Activated naive CD8-positive, alpha-beta T cell treated with anti-CD3 and anti-CD28 coated beads, Interleukin-2, amount 10 ng/mL, durations not matched to agents 7 days and 5 days (primary cell): ENCODE results near the gene AMD1. TPM values are rescaled to one million over a fixed set of nuclear protein-coding genes. Genes with fewer than 3 reads are reported as not detected.
A peak's percentile ranks its signal among the peaks of the same experiment; 100 is the strongest.
"Not testable (repeated sequence)": the region's sequence is repeated elsewhere in the genome, so short reads cannot be mapped to it uniquely, and the experiment has no call there.

Experiments
- ATAC-seq: fragments of 150-1000 bp; cut with Tn5 transposase; one replicate; pipeline ENCODE4 v1.10.0; 2021; ENCODE audit warnings: low read depth, moderate library complexity
- POLR2A ChIA-PET: fragments of 350-600 bp; sonication (Branson Sonifier 250); formaldehyde crosslinking; loops from one replicate; lab custom pipeline; 2021; ENCODE audit warnings: antibody characterized with exemption; lab: Charles Lee
- DNase-seq: peaks from one replicate; pipeline ENCODE4 v3.0.0; 2021
- H3K27ac Mint-ChIP-seq: one replicate; pipeline ENCODE4 v1.8.0; 2022; ENCODE audit warnings: mild to moderate bottlenecking, mixed read lengths
- H3K27me3 Mint-ChIP-seq: one replicate; pipeline ENCODE4 v1.8.0; 2022; ENCODE audit warnings: mild to moderate bottlenecking, moderate library complexity, mixed read lengths
- H3K36me3 Mint-ChIP-seq: one replicate; pipeline ENCODE4 v1.8.0; 2021; ENCODE audit warnings: mild to moderate bottlenecking, mixed read lengths
- H3K4me1 Mint-ChIP-seq: one replicate; pipeline ENCODE4 v1.8.0; 2021; ENCODE audit warnings: mixed read lengths
- H3K4me3 Mint-ChIP-seq: one replicate; pipeline ENCODE4 v1.8.0; 2022; ENCODE audit warnings: mild to moderate bottlenecking, moderate library complexity, mixed read lengths
- H3K9me3 Mint-ChIP-seq: one replicate; pipeline ENCODE4 v1.8.0; 2021; ENCODE audit warnings: mixed read lengths
- total RNA-seq, 2 experiments: library from RNA; stranded (reverse); gene quantifications; one replicate each; pipeline ENCODE4 v1.2.3, GENCODE V29; 2021

The AMD1 gene
- total RNA-seq, 2 experiments from 2014 or later = 60.0 to 61.2 TPM

DNA sequence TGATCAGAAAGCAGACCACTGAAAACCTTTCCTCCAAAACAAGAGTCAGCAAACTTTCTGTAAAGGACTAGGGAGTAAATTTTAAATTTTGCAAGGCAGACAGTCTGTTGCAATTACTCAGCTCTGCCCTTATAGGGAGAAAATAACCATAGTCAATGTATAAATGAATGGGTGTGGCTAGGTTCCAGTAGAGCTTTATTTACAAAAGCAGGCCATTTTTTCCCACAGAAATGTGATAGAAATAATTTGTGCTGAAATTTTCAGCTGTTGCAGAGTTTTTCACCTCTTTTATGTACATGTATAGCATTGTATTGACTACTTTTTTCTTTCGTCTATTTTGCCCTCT, 7.7 kb downstream of the AMD1 start:
- Mint-ChIP-seq H3K9me3 (no peaks in the 10 kb centered on the region), H3K4me3 (peak overlapping the region; percentile 29), H3K36me3 (peaks cover 16% of the 10 kb centered on the region), H3K27ac (peak overlapping the region; percentile 52), H3K27me3 (no peaks in the 10 kb centered on the region), H3K4me1 (peaks cover 57% of the 10 kb centered on the region)
- DNase-seq = no peak
- no peak for ATAC-seq
- POLR2A ChIA-PET = interaction anchor here (1.1 to 1.4 kb wide), 2 partner anchors 8 to 67 kb away, joined by 3 to 6 read pairs; partner anchors contain the start of genes AMD1 and CDK19

DNA sequence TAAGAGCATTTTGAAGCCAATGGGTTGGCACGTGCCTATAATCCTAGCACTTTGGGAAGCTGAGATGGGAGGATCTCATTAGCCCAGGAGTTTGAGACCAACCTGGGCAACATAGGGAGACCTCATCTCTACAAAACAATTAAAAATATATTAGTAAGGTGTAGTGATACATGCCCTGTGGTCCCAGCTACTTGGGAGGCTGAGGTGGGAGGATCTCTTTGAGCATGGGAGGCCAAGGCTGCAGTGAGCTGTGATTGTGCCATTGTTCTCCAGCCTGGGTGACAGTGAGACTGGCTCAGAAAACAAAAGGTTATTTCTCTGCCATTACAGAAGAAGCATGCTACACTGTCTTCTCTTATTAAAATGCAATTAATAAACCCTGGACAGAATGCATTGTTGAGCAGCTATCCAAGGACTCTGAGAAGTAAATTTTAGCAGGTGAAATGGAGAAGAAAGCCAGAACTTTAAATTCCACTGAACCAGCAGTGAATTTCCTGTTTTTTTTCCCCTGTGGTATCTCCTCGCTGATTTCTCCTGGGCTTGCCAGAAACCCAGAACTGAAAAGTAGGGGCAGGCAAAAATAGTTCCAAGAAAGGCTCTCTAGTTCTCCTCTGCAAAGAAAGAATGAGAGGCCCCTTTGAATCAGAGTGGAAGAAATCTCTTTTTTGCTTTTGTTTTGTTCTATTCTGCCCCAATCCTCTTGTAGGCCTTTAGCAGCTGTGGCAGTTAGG, 8.4 kb downstream of the AMD1 start:
- Mint-ChIP-seq H3K4me3 (peak overlapping the region; percentile 10), H3K9me3 (no peaks in the 10 kb centered on the region), H3K36me3 (peaks cover 18% of the 10 kb centered on the region), H3K27ac (no peak overlapping the region), H3K4me1 (peaks cover 51% of the 10 kb centered on the region), H3K27me3 (no peaks in the 10 kb centered on the region)
- DNase-seq = no peak
- POLR2A ChIA-PET = interaction anchor here (1.1 to 1.4 kb wide), 2 partner anchors 9 to 68 kb away, joined by 3 to 6 read pairs; partner anchors contain the start of genes AMD1 and CDK19
- ATAC-seq = no peak

DNA sequence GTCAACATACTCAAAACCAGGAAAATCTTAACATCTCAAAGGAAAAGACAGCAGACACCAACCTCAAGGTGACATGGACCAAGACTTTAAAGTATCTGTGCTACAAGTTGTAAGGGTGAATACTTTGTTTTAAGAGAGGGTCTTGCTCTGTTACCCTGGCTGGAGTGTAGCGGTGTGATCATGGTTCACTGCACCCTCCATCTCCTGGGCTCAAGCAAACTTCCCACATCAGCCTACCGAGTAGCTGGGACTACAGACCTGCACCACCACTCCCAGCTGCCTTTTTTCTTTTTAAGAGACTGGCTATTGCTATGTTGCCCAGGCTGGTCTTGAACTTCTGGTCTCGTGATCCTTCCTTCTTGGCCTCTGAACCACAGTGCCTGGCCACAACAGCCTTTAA, 9.7 kb downstream of the AMD1 start:
- no peak for ATAC-seq
- DNase-seq = no peak
- H3K9me3 Mint-ChIP-seq = no peaks in the 10 kb centered on the region
- no peak overlapping the region for H3K27ac Mint-ChIP-seq
- H3K36me3 Mint-ChIP-seq = peaks cover 22% of the 10 kb centered on the region
- POLR2A ChIA-PET = no interaction called here
- H3K4me1 Mint-ChIP-seq = peaks cover 47% of the 10 kb centered on the region
- H3K27me3 Mint-ChIP-seq = no peaks in the 10 kb centered on the region
- H3K4me3 Mint-ChIP-seq = no peak overlapping the region

DNA sequence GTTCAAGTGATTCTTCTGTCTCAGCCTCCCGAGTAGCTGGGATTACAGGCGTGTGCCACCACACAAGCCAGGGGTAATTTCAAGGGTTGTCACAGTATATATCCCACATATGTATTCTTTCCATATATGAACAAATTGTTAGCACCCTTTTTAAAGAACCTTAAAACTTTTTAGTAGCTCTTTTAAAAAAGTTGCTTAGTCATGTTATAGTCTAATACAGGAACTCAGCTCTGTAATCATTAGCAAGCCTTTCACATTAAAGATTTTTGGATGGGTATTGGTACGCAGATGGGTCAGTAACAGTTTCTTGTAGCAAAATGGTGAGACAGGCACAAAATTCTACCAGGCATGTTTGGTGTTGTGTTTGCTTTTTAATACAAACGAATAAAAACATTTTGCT, 10.9 kb downstream of the AMD1 start:
- no peak overlapping the region for H3K4me3 Mint-ChIP-seq

DNA sequence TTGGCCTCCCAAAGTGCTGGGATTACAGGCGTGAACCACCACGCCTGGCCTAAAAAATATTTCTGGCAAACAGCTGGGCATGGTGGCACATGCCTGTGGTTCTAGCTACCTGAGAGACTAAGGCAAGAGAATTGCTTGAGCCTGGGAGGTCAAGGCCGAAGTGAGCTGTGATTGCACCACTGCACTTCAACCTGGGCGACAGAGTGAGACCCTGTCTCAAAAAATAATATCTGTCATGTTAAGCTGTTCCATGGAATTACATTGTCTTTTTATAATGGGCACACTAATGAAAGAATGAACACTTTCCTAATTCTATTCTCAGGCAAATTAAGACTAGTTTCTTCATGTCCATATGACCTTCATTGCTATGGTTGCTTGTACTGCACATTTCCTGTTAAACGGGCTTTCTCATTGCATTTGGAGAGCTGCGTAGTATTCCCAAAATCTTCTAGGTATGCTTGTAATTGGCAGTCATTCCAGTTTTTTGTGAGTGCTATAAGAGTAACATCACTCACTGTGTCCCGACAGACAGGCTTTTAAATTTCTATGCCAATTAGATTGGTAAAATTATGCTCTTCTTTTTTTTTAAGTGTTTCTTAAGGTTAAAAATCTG, 12.1 kb downstream of the AMD1 start:
- POLR2A ChIA-PET = interaction anchor here (0.6 to 3.5 kb wide), 3 partner anchors 12 to 71 kb away, joined by 3 to 23 read pairs (median 3); partner anchors contain the start of genes AMD1 and CDK19
- no peak for ATAC-seq
- H3K4me3 Mint-ChIP-seq = no peak overlapping the region
- H3K36me3 Mint-ChIP-seq = peaks cover 22% of the 10 kb centered on the region
- peaks cover 36% of the 10 kb centered on the region for H3K4me1 Mint-ChIP-seq
- no peak for DNase-seq
- H3K27me3 Mint-ChIP-seq = no peaks in the 10 kb centered on the region
- H3K9me3 Mint-ChIP-seq = no peaks in the 10 kb centered on the region
- no peak overlapping the region for H3K27ac Mint-ChIP-seq

More for the DNA sequence above, 10.9 kb downstream of the AMD1 start:
- Mint-ChIP-seq H3K4me1 (peaks cover 40% of the 10 kb centered on the region), H3K9me3 (no peaks in the 10 kb centered on the region), H3K27ac (no peak overlapping the region), H3K27me3 (no peaks in the 10 kb centered on the region), H3K36me3 (peaks cover 21% of the 10 kb centered on the region)
- ATAC-seq = no peak
- no peak for DNase-seq
- POLR2A ChIA-PET = interaction anchor here (3.5 kb wide), 1 partner anchor 11 kb away, joined by 23 read pairs; the partner anchor contains the start of gene AMD1

DNA sequence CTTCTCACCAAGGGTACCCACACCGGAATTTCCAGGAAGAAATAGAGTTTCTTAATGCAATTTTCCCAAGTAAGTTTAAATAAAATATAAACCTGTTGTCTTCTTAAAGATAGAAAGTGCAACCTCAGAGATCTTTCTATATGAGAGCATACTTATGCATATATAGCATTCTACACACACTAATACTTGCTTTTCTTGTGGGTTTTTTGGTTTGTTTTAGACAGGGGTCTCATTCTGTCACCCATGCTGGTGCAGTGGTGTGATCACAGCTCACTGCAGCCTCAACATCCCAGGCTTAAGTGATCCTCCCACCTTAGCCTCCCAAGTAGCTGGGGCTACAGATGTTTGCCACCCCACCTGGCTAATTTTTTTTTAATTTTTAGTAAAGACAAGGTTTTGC, 15.7 kb downstream of the AMD1 start:
- H3K36me3 Mint-ChIP-seq = peaks cover 37% of the 10 kb centered on the region
- POLR2A ChIA-PET = interaction anchor here (1.1 to 1.2 kb wide), 2 partner anchors 14 to 75 kb away, joined by 3 to 4 read pairs; partner anchors contain the start of gene CDK19
- H3K4me3 Mint-ChIP-seq = no peak overlapping the region
- DNase-seq (no peak), ATAC-seq (no peak)
- peaks cover 17% of the 10 kb centered on the region for H3K4me1 Mint-ChIP-seq
- no peaks in the 10 kb centered on the region for H3K9me3 Mint-ChIP-seq
- H3K27ac Mint-ChIP-seq = no peak overlapping the region
- H3K27me3 Mint-ChIP-seq = no peaks in the 10 kb centered on the region

DNA sequence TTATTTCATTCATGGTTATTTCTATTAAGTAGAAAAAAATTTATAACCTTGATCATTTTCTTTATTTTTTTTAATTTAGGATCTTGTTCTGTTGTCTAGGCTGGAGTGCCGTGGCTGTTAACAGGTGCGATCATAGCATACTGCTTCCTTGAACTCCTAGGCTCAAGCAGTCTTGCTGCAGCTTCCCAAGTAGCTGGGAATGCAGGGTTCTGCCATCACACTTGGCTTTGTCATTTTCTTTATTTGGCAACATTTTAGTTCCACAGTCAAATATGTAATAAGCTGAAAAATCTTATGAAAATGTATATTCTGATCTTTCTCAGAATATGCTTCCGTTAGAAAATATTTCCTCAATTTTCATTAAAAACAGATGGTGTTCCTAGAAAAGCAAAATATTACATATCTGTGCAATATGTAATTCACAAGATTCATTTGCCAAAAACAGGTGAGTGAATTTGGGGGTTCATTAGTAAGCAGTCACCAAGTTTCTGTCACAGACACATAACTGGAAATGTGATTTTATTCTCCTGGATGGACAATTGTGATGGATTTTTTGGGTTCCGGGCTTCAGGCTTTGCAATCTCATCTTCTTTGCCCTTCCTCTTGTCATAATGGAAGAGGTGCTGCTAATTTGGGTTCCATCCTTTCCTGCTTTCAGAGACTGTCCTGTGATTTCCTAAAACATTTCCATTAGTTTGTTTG, 21.5 kb downstream of the AMD1 start:
- H3K4me3 Mint-ChIP-seq = no peak overlapping the region
- no peaks in the 10 kb centered on the region for H3K9me3 Mint-ChIP-seq
- H3K27me3 Mint-ChIP-seq = no peaks in the 10 kb centered on the region
- no peak for ATAC-seq
- no peak for DNase-seq
- peaks cover 53% of the 10 kb centered on the region for H3K36me3 Mint-ChIP-seq
- POLR2A ChIA-PET = no interaction called here
- no peak overlapping the region for H3K27ac Mint-ChIP-seq
- peaks cover 2% of the 10 kb centered on the region for H3K4me1 Mint-ChIP-seq

DNA sequence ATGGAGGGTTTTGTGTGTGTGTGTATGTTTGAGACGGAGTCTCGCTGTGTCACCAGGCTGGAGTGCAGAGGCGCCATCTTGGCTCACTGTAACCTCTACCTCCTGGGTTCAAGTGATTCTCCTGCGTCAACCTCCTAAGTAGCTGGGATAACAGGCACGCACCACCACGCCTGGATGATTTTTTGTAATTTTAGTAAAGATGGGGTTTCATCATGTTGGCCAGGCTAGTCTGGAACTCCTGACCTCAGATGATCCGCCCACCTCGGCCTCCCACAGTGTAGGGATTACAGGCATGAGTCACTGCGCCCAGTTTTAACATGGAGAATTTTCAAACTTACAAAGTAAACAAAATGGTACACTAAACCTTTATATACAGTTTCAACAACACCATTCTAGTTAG, 22.8 kb downstream of the AMD1 start:
- no peak for DNase-seq
- peaks cover 47% of the 10 kb centered on the region for H3K36me3 Mint-ChIP-seq
- H3K4me1 Mint-ChIP-seq = peaks cover 2% of the 10 kb centered on the region
- POLR2A ChIA-PET = interaction anchor here (1.2 kb wide), 1 partner anchor 19 kb away, joined by 3 read pairs; no protein-coding TSS in a partner anchor
- no peak for ATAC-seq
- peaks cover 2% of the 10 kb centered on the region for H3K9me3 Mint-ChIP-seq
- H3K27me3 Mint-ChIP-seq = no peaks in the 10 kb centered on the region
- no peak overlapping the region for H3K27ac Mint-ChIP-seq
- H3K4me3 Mint-ChIP-seq = no peak overlapping the region

DNA sequence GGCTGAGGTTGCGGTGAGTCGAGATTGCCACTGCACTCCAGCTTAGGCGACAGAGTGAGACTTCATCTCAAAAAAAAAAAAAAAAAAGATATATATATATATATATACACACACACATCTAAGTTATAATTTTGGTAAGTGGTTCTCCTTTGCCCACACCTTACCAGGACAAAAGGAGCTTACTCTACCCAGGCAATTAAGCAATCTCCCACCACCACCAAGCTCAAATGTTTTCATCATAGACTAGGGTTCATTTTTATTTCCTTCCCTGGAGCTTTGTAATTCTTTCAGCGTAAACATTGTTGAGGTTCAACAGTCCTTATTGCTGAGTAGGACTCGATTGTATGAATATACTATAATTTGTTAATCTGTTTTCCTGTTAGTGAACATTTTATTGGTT, 23.5 kb downstream of the AMD1 start:
- no peak overlapping the region for H3K4me3 Mint-ChIP-seq
- POLR2A ChIA-PET = interaction anchor here (0.7 to 1.3 kb wide), 3 partner anchors 20 to 207 kb away, joined by 3 to 5 read pairs (median 3); partner anchors contain the start of gene AMD1

DNA sequence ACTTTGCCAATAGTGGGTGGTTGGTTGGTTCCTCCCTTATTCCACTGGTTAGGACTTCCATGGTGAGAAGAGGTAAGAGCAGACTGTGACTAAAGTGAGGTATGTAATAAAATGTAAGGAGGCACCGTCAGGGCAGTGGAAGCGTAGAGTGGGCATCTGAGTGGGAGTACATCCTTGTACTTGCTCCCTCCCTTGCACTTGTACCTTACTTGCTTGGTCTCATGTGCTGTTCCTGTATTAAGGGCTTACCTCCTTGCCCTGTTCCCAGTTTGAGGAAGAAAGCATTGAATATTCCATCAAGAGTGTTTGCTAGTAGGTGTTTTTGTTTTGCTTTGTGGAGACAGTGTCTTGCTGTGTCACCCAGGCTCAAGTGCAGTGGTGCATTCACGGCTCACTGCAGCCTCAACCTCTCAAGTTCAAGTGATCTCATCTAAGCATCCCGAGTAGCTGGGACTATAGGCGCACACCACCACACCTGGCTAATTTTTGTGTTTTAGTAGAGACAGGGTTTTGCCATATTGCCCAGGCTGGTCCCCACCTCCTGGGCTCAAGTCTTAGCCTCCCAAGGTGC, 25.5 kb downstream of the AMD1 start:
- no peaks in the 10 kb centered on the region for H3K27me3 Mint-ChIP-seq
- peaks cover 2% of the 10 kb centered on the region for H3K4me1 Mint-ChIP-seq
- ATAC-seq = no peak
- no peak overlapping the region for H3K27ac Mint-ChIP-seq
- no peak for DNase-seq
- peaks cover 12% of the 10 kb centered on the region for H3K9me3 Mint-ChIP-seq
- H3K36me3 Mint-ChIP-seq = peaks cover 46% of the 10 kb centered on the region
- POLR2A ChIA-PET = no interaction called here
- H3K4me3 Mint-ChIP-seq = no peak overlapping the region

More for the DNA sequence above, 23.5 kb downstream of the AMD1 start:
- Mint-ChIP-seq H3K36me3 (peaks cover 43% of the 10 kb centered on the region), H3K4me1 (peaks cover 2% of the 10 kb centered on the region), H3K9me3 (peaks cover 2% of the 10 kb centered on the region), H3K27me3 (no peaks in the 10 kb centered on the region), H3K27ac (no peak overlapping the region)
- ATAC-seq = no peak
- no peak for DNase-seq

DNA sequence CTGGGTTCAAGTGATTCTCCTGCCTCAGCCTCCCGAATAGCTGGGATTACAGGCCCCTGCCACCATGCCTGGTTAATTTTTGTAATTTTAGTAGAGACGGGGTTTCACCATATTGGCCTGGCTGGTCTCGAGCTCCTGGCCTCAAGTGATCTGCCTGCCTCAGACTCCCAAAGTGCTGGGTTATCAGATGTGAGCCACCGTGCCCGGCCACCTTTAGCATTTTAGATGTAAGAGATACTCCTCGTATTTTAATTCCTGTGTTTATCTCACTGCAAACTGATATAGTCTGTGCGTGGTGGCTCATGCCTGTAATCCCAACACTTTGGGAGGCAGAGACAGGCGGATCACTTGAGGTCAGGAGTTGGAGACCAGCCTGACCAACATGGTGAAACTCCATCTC, 27.0 kb downstream of the AMD1 start:
- H3K27me3 Mint-ChIP-seq, H3K27ac Mint-ChIP-seq, POLR2A ChIA-PET, H3K4me1 Mint-ChIP-seq, H3K4me3 Mint-ChIP-seq, ATAC-seq, DNase-seq: not testable (repeated sequence)
- H3K9me3 Mint-ChIP-seq = peaks cover 22% of the 10 kb centered on the region
- peaks cover 43% of the 10 kb centered on the region for H3K36me3 Mint-ChIP-seq

DNA sequence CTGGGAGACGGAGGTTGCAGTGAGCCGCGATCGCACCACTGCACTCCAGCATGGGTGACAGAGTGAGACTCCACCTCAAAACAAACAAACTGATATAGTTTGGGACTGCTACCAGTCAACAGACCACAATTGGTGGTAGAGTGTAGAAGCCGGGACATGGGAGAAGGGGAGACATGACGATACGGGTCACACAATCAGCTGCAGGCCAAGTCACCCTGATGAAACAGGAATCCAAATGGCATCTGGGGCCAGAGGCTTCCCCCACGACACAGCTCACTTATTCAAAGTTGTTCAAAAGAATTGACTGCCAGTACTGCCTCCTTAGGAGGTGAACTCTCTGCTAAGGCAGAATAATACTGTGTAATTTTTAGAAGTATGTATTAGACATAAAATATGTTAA, 27.5 kb downstream of the AMD1 start:
- H3K27ac Mint-ChIP-seq = peak overlapping the region; percentile 21
- H3K36me3 Mint-ChIP-seq = peaks cover 41% of the 10 kb centered on the region
- no peak overlapping the region for H3K4me3 Mint-ChIP-seq
- H3K9me3 Mint-ChIP-seq = peaks cover 26% of the 10 kb centered on the region
- POLR2A ChIA-PET = interaction anchor here (1.2 kb wide), 1 partner anchor 23 kb away, joined by 3 read pairs; no protein-coding TSS in a partner anchor
- DNase-seq (no peak), ATAC-seq (no peak)
- H3K27me3 Mint-ChIP-seq = peaks cover 3% of the 10 kb centered on the region
- peaks cover 2% of the 10 kb centered on the region for H3K4me1 Mint-ChIP-seq

DNA sequence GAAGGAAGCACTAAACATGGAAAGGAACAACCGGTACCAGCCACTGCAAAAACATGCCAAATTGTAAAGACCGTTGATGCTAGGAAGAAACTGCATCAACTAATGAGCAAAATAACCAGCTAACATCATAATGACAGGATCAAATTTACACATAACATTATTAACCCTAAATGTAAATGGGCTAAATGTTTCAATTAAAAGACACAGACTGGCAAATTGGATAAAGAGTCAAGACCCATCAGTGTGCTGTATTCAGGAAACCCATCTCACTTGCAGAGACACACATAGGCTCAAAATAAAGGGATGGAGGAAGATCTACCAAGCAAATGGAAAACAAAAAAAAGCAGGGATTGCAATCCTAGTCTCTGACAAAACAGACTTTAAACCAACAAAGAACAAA, 31.7 kb downstream of the AMD1 start:
- H3K4me3 Mint-ChIP-seq, POLR2A ChIA-PET, H3K4me1 Mint-ChIP-seq, ATAC-seq, DNase-seq, H3K27ac Mint-ChIP-seq: not testable (repeated sequence)
- peaks cover 26% of the 10 kb centered on the region for H3K36me3 Mint-ChIP-seq
- peaks cover 15% of the 10 kb centered on the region for H3K27me3 Mint-ChIP-seq
- H3K9me3 Mint-ChIP-seq = peaks cover 30% of the 10 kb centered on the region
